Osteoblast (primary cell): ENCODE measurements around the gene SPATA31D4. TPM values are rescaled to one million over a fixed set of nuclear protein-coding genes. Genes with fewer than 3 reads are reported as not detected.

Experiments used
- DNase-seq: peaks from one replicate; pipeline ENCODE4 v3.0.0; 2011; ENCODE audit warnings: low spot score, mixed read lengths; ENCODE audit not compliant: insufficient read length; ENCODE audit errors: missing footprints
- H2AFZ ChIP-seq: 2 replicates; pipeline ENCODE4 v1.6.0; 2011; ENCODE audit warnings: mild to moderate bottlenecking, low read length
- H3K27ac ChIP-seq: 2 replicates; pipeline ENCODE4 v1.5.1; 2011; ENCODE audit warnings: mild to moderate bottlenecking, low read depth, low read length, moderate library complexity
- H3K27me3 ChIP-seq: 2 replicates; pipeline ENCODE4 v1.6.0; 2012; ENCODE audit warnings: mild to moderate bottlenecking, control low read depth, inconsistent platforms, low read length, moderate library complexity; ENCODE audit not compliant: insufficient read depth
- H3K36me3 ChIP-seq: 2 replicates; pipeline ENCODE4 v1.5.1; 2011; ENCODE audit warnings: mild to moderate bottlenecking, low read length, control low read depth, moderate library complexity; ENCODE audit not compliant: insufficient read depth
- H3K4me1 ChIP-seq: 2 replicates; pipeline ENCODE4 v1.5.1; 2011; ENCODE audit warnings: mild to moderate bottlenecking, low read length, control low read depth, moderate library complexity; ENCODE audit not compliant: insufficient read depth
- H3K4me2 ChIP-seq: 2 replicates; pipeline ENCODE4 v1.6.0; 2011; ENCODE audit warnings: mild to moderate bottlenecking, low read length; ENCODE audit not compliant: insufficient read depth
- H3K4me3 ChIP-seq: fragments of 200-600 bp; sonication (generic); 3 replicates; pipeline ENCODE4 v1.5.1; 2012; ENCODE audit warnings: mild to moderate bottlenecking, low read length, inconsistent platforms; ENCODE audit not compliant: insufficient read depth
- H3K79me2 ChIP-seq: 2 replicates; pipeline ENCODE4 v1.6.0; 2012; ENCODE audit warnings: mild to moderate bottlenecking, low read length, control low read depth, inconsistent platforms; ENCODE audit not compliant: insufficient read depth
- H3K9me3 ChIP-seq: 2 replicates; pipeline ENCODE4 v1.5.1; 2011; ENCODE audit warnings: low read depth, low read length, control low read depth
- H4K20me1 ChIP-seq: 2 replicates; pipeline ENCODE4 v1.6.0; 2012; ENCODE audit warnings: mild to moderate bottlenecking, low read length, control low read depth; ENCODE audit not compliant: insufficient read depth
- CTCF ChIP-seq: IDR thresholded peaks from 2 replicates; pipeline ENCODE4 v1.5.1; 2011; ENCODE audit warnings: mild to moderate bottlenecking, low read depth, low read length, moderate library complexity; ENCODE audit errors: extremely low read depth
- total RNA-seq: library from RNA; depleted of rRNA; stranded (reverse); fragments of >200 nt; gene quantifications from 2 replicates; pipeline ENCODE4 v1.2.3, GENCODE V29; 2012

Gene SPATA31D4
- total RNA-seq, 1 donor = not detected

GRCh38 chr9:81894891-81895290 is 33.3 kb upstream of the SPATA31D4 start:
- Histone ChIP-seq H2AFZ (no peak overlapping the region), H4K20me1 (no peaks in the 10 kb centered on the region), H3K36me3 (no peaks in the 10 kb centered on the region), H3K4me3 (no peak overlapping the region), H3K4me1 (no peaks in the 10 kb centered on the region), H3K4me2 (no peak overlapping the region), H3K27ac (no peak overlapping the region), H3K27me3 (no peaks in the 10 kb centered on the region), H3K79me2 (no peaks in the 10 kb centered on the region), H3K9me3 (no peaks in the 10 kb centered on the region)
- no peak for DNase-seq
- no peak for TF ChIP-seq CTCF

GRCh38 chr9:81896070-81896469 is 32.2 kb upstream of the SPATA31D4 start:
- no peak overlapping the region for H3K4me2 ChIP-seq
- TF ChIP-seq CTCF = no peak
- no peaks in the 10 kb centered on the region for H3K4me1 ChIP-seq
- H3K4me3 ChIP-seq = no peak overlapping the region
- no peaks in the 10 kb centered on the region for H3K9me3 ChIP-seq
- H4K20me1 ChIP-seq = no peaks in the 10 kb centered on the region
- no peaks in the 10 kb centered on the region for H3K36me3 ChIP-seq
- H3K27me3 ChIP-seq = no peaks in the 10 kb centered on the region
- H3K79me2 ChIP-seq = no peaks in the 10 kb centered on the region
- no peak for DNase-seq
- H3K27ac ChIP-seq = no peak overlapping the region
- no peak overlapping the region for H2AFZ ChIP-seq

GRCh38 chr9:81898851-81899250 is 29.4 kb upstream of the SPATA31D4 start:
- Histone ChIP-seq H3K36me3 (no peaks in the 10 kb centered on the region), H3K79me2 (no peaks in the 10 kb centered on the region), H3K27me3 (no peaks in the 10 kb centered on the region), H4K20me1 (no peaks in the 10 kb centered on the region), H3K9me3 (no peaks in the 10 kb centered on the region), H3K4me3 (no peak overlapping the region), H3K27ac (no peak overlapping the region), H3K4me2 (no peak overlapping the region), H2AFZ (no peak overlapping the region), H3K4me1 (no peaks in the 10 kb centered on the region)
- DNase-seq = no peak
- no peak for TF ChIP-seq CTCF

- H3K27me3 ChIP-seq = no peaks in the 10 kb centered on the region
- no peak for TF ChIP-seq CTCF
- H3K4me1 ChIP-seq = peaks cover 3% of the 10 kb centered on the region
- no peaks in the 10 kb centered on the region for H3K9me3 ChIP-seq
- no peaks in the 10 kb centered on the region for H4K20me1 ChIP-seq
- H3K4me3 ChIP-seq = no peak overlapping the region
- H2AFZ ChIP-seq = no peak overlapping the region
- H3K36me3 ChIP-seq = no peaks in the 10 kb centered on the region
- no peak overlapping the region for H3K27ac ChIP-seq
- no peak overlapping the region for H3K4me2 ChIP-seq
- DNase-seq = no peak
- no peaks in the 10 kb centered on the region for H3K79me2 ChIP-seq
Measured at GRCh38 chr9:81902196-81902595, 26.0 kb upstream of the SPATA31D4 start.
